ENCODE measurements around the gene ITPKB. TPM values are rescaled to one million over a fixed set of nuclear protein-coding genes. Genes with fewer than 3 reads are reported as not detected.

The ITPKB gene
- total RNA-seq, 1 donor: 7.5 TPM

DNA sequence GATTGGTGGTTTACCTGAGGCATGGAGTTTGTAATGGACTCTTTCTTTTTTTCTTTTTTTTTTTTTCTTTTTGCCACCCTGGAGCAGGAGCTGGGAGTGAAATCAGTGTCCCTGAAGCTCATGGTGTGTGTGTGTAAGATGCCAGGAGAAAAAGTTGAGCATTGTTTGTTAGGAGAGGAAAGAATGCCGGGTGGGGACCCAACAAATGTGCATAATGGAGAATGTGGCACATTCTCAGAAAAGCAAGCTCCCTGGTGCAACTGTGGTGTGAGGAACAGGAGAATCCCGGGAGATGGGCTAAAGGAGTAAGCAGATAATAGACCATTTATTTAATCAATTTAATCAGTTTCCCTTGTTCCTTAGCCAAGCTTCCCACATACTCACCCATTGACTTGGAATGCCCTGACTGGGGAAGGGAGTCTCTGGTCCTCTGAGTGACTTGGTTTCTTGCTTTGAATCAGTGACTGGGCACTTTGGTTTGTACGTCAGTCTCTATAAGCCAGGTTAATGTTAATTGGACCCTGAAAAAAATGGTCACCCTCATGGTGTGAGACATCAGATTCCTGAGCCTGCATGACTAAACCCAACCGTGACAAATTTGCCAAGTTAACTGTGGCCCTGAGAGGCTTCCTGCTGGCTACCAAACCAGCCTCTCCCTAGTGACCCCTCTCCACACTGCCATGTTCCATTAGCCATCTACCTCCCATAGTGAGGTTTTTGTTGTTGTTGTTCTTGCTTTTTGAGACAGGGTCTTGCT is 43.9 kb upstream of the ITPKB start:
- DNase-seq (ENCODE audit: low read depth): no peak
- no peak for TF ChIP-seq CTCF (IDR thresholded peaks at IDR 0.05; ENCODE audit: insufficient read depth, low read length)

DNA sequence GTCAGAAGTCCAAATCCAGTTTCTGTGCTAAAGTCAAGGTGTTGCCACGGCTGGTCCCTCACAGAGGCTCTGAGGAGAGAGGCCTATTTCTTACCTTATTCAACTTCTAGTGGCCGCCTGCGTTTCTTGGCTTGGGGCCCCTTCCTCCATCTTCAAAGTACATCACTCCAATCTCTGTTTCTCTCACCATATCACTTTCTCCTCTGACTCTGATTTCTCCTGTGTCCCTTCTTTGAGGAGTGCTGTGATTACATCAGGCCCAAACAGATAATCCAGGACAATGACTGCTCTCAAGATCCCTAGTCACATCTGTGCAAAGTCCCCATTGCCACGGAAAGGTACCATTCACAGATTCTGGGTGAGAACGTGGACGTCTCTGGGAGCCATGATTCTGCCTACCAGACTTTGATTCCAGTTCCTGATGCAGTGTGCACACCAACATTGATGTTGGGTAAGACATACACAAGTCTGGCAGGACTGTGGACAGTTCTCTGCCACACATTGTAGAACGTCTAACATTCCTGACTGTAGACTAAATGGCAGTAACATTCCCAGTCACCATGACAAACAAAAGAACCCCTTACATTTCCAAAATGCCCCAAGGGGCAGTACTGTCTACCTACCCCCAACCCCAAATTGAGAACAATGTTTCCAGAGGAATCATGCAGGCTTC is 43.0 kb upstream of the ITPKB start:
- no peak for DNase-seq (ENCODE audit: low read depth)
- no peak for TF ChIP-seq CTCF (IDR thresholded peaks at IDR 0.05; ENCODE audit: insufficient read depth, low read length)
- no peak overlapping the region for H3K4me3 ChIP-seq (ENCODE audit: low read depth, low read length)

More for the DNA sequence above, 43.9 kb upstream of the ITPKB start:
- H3K4me3 ChIP-seq (ENCODE audit: low read depth, low read length): no peak overlapping the region

DNA sequence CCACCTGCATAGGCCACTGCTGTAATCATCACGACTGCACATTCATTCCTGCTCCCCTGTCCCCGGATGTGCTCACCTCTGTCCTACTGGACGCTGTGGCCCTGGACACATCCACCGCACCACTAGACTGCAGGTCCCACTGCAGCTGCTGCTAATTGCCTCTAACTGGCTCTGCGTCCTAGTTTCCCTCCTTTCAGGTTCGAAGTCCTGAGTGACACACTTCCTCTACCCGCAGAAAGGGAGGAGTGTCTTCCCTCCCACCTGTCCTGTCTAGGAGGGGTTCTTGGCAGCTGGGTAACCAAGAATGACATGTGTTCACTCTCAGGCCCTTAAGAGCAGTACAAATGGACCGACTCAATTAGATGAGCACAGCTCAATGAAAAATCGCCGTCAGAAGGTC is 40.5 kb upstream of the ITPKB start:
- no peak for TF ChIP-seq CTCF (IDR thresholded peaks at IDR 0.05; ENCODE audit: insufficient read depth, low read length)
- no peak for DNase-seq (ENCODE audit: low read depth)
- no peak overlapping the region for H3K4me3 ChIP-seq (ENCODE audit: low read depth, low read length)

GRCh38 chr1:226778657-226779058 is 39.6 kb upstream of the ITPKB start:
- no peak for TF ChIP-seq CTCF (IDR thresholded peaks at IDR 0.05; ENCODE audit: insufficient read depth, low read length)
- H3K4me3 ChIP-seq (ENCODE audit: low read depth, low read length): no peak overlapping the region
- DNase-seq (ENCODE audit: low read depth): peak; percentile 100

DNA sequence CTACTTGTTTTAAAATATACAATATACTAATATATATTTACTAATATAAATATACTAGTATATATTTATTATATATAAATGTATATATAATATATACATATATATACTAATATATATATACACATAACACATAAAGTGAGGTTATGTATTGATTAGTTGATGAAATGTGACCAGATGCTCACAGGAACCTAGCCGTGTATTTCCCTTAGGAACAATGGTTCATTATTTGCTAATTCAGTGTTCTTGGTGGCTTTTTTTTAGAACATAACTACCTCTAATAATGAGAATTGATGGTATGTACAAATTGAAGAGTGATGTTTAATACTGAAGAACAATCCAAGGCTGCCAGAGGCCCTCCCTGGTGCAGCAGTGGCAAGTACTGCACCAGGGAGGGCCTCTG is 37.9 kb upstream of the ITPKB start:
- H3K4me3 ChIP-seq (ENCODE audit: low read depth, low read length): no peak overlapping the region
- DNase-seq (ENCODE audit: low read depth): no peak
- no peak for TF ChIP-seq CTCF (IDR thresholded peaks at IDR 0.05; ENCODE audit: insufficient read depth, low read length)

- no peak for DNase-seq (ENCODE audit: low read depth)
- TF ChIP-seq CTCF (IDR thresholded peaks at IDR 0.05; ENCODE audit: insufficient read depth, low read length): no peak
- no peak overlapping the region for H3K4me3 ChIP-seq (ENCODE audit: low read depth, low read length)
These were observed 37.0 kb upstream of the ITPKB start for GRCh38 chr1:226776066-226776465.

Measured in fibroblast of the aortic adventitia (primary cell).